Natural killer cell treated with Interleukin-12 subunit alpha and Interleukin-12 subunit beta and Interleukin-15 and Interleukin-18, amount 100 ng/mL, for 72 hours (primary cell): Measurements from ENCODE around the gene CIDEC. TPM values are rescaled to one million over a fixed set of nuclear protein-coding genes. Genes with fewer than 3 reads are reported as not detected.
"Not testable (repeated sequence)": the region's sequence is repeated elsewhere in the genome, so short reads cannot be mapped to it uniquely, and the experiment has no call there.

Experiments
- ATAC-seq, 2 donors: fragments of 150-1000 bp; cut with Tn5 transposase in 1 of 2; sonication (Bioruptor Pico), chemical (Tn5 transposase) in 1 of 2; 2 replicates each; pipeline ENCODE4 v1.10.0; 2021
- DNase-seq: peaks from one replicate; pipeline ENCODE4 v3.0.0; 2022; ENCODE audit warnings: low spot score
- H3K27ac Mint-ChIP-seq, 2 donors: 1 replicate in 1 of 2; 2 replicates in 1 of 2; pipeline ENCODE4 v1.8.0; 2022; ENCODE audit warnings: mixed read lengths in 2 of 2, mild to moderate bottlenecking in 1 of 2, moderate library complexity in 1 of 2
- H3K27me3 Mint-ChIP-seq, 2 donors: 1 replicate in 1 of 2; 2 replicates in 1 of 2; pipeline ENCODE4 v1.8.0; 2022; ENCODE audit warnings: mixed read lengths in 2 of 2
- H3K36me3 Mint-ChIP-seq: one replicate; pipeline ENCODE4 v1.8.0; 2022; ENCODE audit warnings: mixed read lengths
- H3K4me1 Mint-ChIP-seq, 2 donors: 1 replicate in 1 of 2; 2 replicates in 1 of 2; pipeline ENCODE4 v1.8.0; 2022; ENCODE audit warnings: low read depth in 2 of 2, mixed read lengths in 2 of 2, mild to moderate bottlenecking in 1 of 2
- H3K4me3 Mint-ChIP-seq: one replicate; pipeline ENCODE4 v1.8.0; 2022; ENCODE audit warnings: mixed read lengths
- H3K9me3 Mint-ChIP-seq: 2 replicates; pipeline ENCODE4 v1.8.0; 2022; ENCODE audit warnings: mixed read lengths
- total RNA-seq, 2 donors: library from RNA; stranded (reverse); gene quantifications; one replicate each; pipeline ENCODE4 v1.2.3, GENCODE V29; 2022

The CIDEC gene
- total RNA-seq, 2 donors from 2014 or later = not detected

DNA sequence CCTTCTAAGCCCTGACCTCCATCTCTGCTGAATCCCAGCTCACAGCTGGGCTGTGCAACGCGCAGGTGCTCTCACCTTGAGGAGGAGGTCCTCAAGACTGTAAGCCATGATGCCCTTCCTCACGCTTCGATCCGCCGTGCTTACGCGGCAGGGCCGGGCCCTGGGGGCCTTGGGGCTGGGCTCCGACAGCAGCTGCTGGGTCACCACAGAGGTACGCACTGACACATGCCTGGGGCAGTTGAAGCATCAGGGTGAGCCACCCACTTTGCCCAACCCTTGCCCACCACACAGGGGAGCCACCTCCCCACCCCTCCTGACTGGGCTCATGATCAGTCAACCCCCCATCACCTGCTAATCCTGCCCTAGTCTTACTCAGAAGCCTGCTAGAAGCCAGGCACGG, 3.1 kb downstream of the CIDEC start:
- Mint-ChIP-seq H3K9me3 (no peaks in the 10 kb centered on the region), H3K4me3 (no peak overlapping the region), H3K36me3 (no peaks in the 10 kb centered on the region), H3K27ac (no peak overlapping the region), H3K27me3 (no peaks in the 10 kb centered on the region), H3K4me1 (no peaks in the 10 kb centered on the region)
- peak in 1 of 2 donors; percentile 36 for ATAC-seq
- no peak for DNase-seq

DNA sequence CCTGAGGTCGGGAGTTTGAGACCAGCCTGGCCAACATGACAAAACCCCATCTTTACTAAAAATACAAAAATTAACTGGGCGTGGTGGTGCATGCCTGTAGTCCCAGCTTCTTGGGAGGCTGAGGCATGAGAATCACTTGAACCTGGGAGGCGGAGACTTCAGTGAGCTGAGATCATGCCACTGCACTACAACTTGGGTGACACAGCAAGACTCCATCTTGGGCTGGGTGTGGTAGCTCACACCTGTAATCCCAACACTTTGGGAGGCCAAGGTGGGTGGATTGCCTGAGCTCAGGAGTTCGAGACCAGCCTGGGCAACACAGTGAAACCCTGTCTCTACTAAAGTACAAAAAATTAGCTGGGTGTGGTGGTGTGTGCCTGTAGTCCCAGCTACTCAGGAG, 3.8 kb downstream of the CIDEC start:
- H3K27ac Mint-ChIP-seq, H3K36me3 Mint-ChIP-seq, H3K9me3 Mint-ChIP-seq, ATAC-seq, H3K4me1 Mint-ChIP-seq, DNase-seq, H3K4me3 Mint-ChIP-seq, H3K27me3 Mint-ChIP-seq: not testable (repeated sequence)

DNA sequence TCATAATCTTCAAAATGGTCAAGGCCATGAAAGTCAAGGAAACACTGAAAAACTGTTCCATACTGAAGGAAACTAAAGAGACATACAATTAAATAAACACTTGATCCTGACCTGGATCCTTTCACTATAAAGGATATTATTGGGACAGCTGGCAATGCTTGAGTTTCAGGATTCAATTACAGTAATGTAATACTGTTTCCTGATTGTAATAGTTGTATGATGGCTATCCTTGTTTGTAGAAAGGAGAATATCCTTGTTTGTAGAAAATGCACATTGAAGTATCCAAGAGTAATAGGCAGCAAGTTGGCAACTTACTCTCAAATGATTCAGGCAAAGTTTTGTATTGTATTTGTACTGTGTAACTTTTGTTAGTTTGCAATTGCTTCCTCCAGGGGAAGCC, 4.6 kb downstream of the CIDEC start:
- Mint-ChIP-seq H3K36me3 (no peaks in the 10 kb centered on the region), H3K27ac (no peak overlapping the region), H3K9me3 (no peaks in the 10 kb centered on the region), H3K4me3 (no peak overlapping the region), H3K27me3 (no peaks in the 10 kb centered on the region), H3K4me1 (no peaks in the 10 kb centered on the region)
- DNase-seq = no peak
- ATAC-seq = no peak

DNA sequence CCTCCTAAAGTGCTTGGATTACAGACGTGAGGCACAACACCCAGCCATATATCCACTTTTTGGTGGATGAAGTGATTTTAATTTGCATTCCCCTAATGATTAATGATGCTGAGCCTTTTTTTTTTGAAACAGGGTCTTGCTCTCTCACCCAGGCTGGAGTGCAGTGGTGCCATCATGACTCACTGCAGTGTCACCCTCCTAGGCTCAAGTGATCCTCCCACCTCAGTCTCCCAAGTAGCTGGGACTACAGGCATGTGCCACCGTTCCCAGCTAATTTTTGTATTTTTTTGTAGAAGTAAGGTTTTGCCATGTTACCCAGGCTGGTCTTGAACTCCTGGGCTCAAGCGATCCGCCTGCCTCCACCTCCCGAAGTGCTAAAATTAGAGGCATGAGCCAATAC, 8.0 kb downstream of the CIDEC start:
- ATAC-seq, H3K4me3 Mint-ChIP-seq, H3K4me1 Mint-ChIP-seq, DNase-seq, H3K27me3 Mint-ChIP-seq, H3K9me3 Mint-ChIP-seq, H3K36me3 Mint-ChIP-seq, H3K27ac Mint-ChIP-seq: not testable (repeated sequence)

DNA sequence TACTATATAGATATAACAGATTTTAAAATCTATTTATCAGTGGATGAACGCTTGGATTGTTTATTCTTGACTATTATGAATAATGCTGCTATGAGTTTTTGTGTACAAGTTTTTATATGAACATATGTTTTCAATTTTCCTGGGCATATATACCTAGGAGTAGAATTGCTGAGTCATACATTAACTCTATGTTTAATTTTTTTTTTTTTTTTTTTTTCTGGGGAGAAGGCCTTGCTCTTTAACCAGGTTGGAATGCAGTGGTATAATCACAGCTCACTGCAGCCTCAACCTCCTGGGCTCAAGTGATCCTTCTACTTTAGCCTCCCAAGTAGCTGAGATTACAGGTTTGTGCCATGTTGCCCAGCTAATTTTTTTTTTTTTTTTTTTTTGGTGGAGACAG, 9.1 kb downstream of the CIDEC start:
- no peaks in the 10 kb centered on the region for H3K4me1 Mint-ChIP-seq
- no peak overlapping the region for H3K27ac Mint-ChIP-seq
- ATAC-seq (no peak), DNase-seq (no peak)
- H3K36me3 Mint-ChIP-seq = no peaks in the 10 kb centered on the region
- no peaks in the 10 kb centered on the region for H3K9me3 Mint-ChIP-seq
- H3K4me3 Mint-ChIP-seq = no peak overlapping the region
- H3K27me3 Mint-ChIP-seq = no peaks in the 10 kb centered on the region

DNA sequence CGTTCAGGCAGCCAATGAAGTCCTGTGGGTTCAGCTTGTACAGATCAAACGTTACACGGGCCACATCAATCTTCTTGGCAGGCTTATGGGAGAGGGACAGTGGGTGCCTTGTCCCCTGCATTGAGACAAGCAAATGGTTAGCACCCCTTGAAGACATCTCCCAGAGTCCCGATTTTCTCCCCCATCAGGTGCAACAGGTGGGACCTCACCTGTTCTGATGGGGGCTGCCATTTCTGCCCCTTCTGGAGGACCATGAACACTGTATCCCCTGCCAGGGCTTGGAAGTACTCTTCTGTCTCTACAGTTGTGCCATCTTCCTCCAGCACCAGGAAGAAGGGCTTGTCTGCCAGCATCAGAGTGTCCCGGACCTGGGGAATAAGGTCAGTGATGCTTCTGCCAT, 10.1 kb downstream of the CIDEC start:
- no peaks in the 10 kb centered on the region for H3K36me3 Mint-ChIP-seq
- H3K27me3 Mint-ChIP-seq = no peaks in the 10 kb centered on the region

DNA sequence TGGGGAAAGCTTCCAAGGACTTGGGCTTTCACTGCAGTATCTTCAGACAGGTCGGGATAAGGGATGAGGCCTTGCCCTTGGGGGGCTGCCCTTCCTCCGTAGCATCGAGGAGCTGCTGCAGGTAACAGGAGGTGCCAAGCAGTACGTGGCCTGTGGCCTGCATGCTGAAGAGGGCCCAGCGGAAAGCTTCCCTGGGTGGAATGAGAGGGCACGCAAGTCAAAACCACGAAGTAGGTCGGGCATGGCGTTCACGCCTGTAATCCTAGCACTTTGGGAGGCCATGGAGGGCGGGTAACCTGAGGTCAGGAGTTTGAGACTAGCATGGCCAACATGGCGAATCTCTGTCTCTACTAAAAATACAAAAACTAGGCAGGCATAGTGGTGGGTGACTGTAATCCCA, 12.9 kb downstream of the CIDEC start:
- ATAC-seq (no peak), DNase-seq (no peak)
- Mint-ChIP-seq H3K36me3 (no peaks in the 10 kb centered on the region), H3K4me1 (peaks cover 0 to 3% of the 10 kb centered on the region in 2 donors), H3K27me3 (no peaks in the 10 kb centered on the region), H3K4me3 (no peak overlapping the region), H3K9me3 (no peaks in the 10 kb centered on the region), H3K27ac (no peak overlapping the region)

More for the DNA sequence above, 10.1 kb downstream of the CIDEC start:
- ATAC-seq (no peak), DNase-seq (no peak)
- H3K4me3 Mint-ChIP-seq = no peak overlapping the region
- H3K4me1 Mint-ChIP-seq = no peaks in the 10 kb centered on the region
- H3K27ac Mint-ChIP-seq = no peak overlapping the region
- no peaks in the 10 kb centered on the region for H3K9me3 Mint-ChIP-seq

DNA sequence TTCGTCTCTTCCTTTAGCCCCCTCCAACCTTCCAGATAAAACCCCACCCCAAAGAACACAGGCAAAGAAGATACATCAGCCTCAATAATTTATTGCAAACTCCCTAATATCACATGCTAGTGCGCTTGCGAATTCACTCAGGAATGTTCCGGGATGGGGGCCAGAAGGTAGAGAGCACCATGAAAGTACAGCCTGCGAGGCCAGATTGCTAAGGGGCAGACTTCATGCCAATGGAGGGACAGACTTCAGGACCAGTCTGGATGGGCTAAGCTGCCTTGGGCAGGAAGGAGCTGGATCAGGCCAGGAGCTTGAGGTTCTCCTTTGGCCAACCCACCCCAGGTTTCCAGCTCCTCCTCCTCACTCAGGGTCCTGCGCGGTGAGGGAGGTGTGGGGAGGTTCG, 13.4 kb downstream of the CIDEC start:
- Mint-ChIP-seq H3K9me3 (no peaks in the 10 kb centered on the region), H3K27me3 (no peaks in the 10 kb centered on the region), H3K27ac (no peak overlapping the region), H3K36me3 (no peaks in the 10 kb centered on the region), H3K4me1 (peaks cover 0 to 8% of the 10 kb centered on the region in 2 donors), H3K4me3 (no peak overlapping the region)
- no peak for ATAC-seq
- DNase-seq = no peak

DNA sequence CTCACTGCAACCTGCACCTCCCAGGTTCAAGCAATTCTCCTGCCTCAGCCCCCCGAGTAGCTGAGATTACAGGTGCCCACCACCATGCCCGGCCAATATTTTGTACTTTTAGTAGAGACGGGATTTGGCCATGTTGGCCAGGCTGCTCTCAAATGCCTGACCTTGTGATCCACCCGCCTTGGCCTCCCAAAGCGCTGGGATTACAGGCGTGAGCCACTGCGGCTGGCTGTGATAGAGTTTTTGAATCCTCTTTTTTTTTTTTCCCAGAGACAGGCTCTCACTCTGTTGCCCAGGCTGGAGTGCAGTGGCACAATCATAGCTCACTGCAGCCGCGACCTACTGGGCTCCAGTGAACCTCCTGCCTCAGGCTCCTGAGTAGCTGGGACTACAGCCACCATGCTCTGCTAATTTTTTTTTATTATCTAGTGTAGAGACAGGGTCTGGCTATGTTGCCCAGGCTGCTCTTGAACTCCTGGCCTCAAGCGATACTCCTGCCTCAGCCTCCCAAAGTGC, 14.9 kb downstream of the CIDEC start:
- not testable (repeated sequence) for H3K27ac Mint-ChIP-seq, H3K36me3 Mint-ChIP-seq, ATAC-seq, DNase-seq, H3K4me3 Mint-ChIP-seq, H3K9me3 Mint-ChIP-seq, H3K27me3 Mint-ChIP-seq
- H3K4me1 Mint-ChIP-seq = peaks cover 0 to 10% of the 10 kb centered on the region in 2 donors

DNA sequence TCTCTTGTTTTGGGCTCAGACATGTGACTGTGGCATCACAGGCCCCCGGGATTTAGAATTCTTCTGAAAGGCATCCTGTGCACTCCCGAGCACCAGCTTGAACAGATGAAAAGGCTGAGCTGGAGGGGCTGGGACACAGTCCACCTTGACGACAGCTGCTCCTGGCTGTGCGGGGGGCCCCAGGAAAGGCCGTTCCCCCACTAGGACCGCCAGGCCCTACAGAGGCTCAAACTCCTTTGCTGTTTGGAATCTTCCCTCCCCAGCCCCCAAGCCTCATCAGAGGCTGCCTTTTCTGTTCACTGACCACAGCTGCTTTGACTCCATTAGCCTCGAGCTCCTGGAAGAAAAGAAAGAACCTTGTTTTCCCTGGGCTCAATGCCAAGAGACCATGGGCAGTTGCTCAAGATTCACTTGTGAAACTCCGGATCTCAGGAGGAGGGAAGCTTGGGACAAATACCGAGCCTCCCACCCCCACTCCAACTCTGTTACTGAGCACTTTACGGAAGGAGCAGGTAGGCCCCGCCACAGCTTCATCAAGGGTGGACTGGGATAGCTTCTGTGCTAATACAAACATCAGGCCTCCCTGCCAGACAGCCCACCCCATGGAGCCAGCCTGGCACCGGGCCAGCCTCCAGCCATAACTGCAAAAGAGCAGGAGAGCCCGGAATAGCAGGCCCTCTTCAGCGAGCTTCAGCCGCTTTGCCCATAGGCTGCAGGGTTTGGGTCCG, 15.7 kb downstream of the CIDEC start:
- Mint-ChIP-seq H3K4me1 (peaks cover 0 to 13% of the 10 kb centered on the region in 2 donors), H3K27me3 (no peaks in the 10 kb centered on the region), H3K36me3 (no peaks in the 10 kb centered on the region), H3K4me3 (no peak overlapping the region), H3K9me3 (no peaks in the 10 kb centered on the region), H3K27ac (no peak overlapping the region)
- ATAC-seq (no peak), DNase-seq (no peak)

DNA sequence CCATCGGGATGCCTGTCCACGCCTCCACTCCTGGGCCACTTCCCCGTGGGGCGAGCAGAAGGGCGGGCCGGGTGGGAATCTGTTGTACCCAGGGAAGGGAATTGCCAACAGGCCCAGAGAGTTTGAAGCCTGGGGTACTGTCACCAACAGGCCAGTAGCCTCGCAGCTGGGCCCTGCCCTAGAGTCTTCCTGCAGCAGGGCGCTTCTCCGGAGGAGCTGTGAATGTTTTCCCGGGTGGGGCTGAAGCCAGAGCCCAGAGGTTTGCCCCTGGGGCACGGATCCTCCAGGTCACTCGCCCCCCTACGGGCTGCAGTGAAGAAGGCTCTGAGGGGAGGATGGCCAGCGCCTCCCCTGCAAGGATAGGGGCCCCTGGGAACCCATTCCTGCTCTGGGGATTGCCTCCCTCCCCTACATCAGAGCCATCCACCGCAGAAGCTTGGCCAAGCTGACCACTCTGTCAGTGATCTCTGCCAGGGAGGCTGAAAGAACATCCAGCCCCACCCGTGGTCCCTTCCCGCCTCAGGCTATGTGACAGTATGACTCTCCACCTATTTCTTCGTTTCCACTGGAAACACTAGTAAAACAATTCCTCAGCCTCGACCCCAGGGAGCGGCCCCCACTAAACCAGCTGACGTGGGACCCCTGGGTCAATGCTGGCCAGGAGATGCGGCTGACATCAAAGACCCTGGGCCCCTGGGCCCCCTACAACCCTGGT, 16.8 kb downstream of the CIDEC start:
- H3K27ac Mint-ChIP-seq = no peak overlapping the region
- no peaks in the 10 kb centered on the region for H3K27me3 Mint-ChIP-seq
- DNase-seq (no peak), ATAC-seq (no peak)
- H3K9me3 Mint-ChIP-seq = no peaks in the 10 kb centered on the region
- H3K36me3 Mint-ChIP-seq = no peaks in the 10 kb centered on the region
- no peak overlapping the region for H3K4me3 Mint-ChIP-seq
- peaks cover 8 to 24% of the 10 kb centered on the region in 2 donors for H3K4me1 Mint-ChIP-seq

DNA sequence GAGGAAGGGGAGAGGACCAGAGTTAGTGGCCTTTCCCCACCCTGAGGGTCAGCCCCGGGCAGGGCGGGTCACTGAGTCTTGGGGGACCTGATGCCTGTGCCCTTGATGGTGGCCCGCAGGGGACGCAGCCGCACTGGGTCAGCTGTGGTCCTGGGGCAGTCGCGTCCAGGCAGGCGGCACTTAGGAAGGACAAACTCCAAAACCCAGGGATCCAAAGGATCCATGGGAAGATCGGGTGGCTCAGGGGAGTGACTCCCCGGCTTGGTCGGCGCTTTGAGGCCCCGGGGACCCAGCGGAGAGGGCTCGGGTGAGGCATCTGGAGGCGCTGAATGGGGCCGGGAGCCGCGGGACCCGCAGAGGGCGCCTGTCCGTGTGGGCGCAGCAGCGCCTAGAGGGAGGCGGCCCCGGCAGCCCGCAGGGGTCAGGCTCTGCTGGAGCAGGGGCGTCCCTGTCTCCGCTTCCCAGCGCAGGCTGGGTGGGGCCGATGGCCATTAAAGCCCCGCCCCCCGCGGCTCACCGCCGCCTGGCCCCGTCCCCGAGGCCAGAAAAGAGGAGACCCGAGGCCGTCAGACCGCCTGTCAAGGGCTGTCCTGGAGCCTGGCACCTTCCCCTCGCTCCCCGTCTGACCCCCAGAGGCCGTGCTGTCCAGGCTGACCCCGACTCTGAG, 17.5 kb downstream of the CIDEC start:
- Mint-ChIP-seq H3K4me3 (peak overlapping the region; percentile 33), H3K27ac (peak overlapping the region; percentile 43 to 75), H3K36me3 (no peaks in the 10 kb centered on the region), H3K9me3 (no peaks in the 10 kb centered on the region), H3K4me1 (peaks cover 8 to 24% of the 10 kb centered on the region in 2 donors), H3K27me3 (no peaks in the 10 kb centered on the region)
- DNase-seq (peak; percentile 73), ATAC-seq (peak; percentile 86 to 90)

DNA sequence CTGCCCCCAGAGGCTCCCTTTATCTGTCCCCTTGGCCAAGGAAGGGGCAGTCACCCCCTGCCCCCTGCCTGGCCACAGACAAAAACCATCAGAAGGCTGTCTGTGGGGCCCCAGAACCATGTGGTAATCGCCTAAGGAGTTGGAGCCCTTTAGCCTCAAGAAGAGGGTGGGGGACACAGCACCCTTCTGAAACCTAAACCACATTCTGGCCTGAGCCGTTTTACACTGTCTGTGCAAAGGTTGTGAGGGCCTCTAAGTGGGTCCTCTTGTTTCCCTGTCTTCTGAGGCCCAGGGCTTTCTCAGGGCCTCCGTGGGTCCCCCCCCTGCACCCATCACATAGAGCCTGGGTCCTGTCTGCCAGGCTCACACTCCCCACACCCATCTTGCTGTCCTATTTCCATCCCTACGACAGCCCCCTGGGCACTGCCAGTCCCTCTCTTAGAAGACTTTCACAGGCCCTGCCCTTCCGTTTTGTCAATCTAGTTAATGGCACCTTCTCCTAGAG, 18.4 kb downstream of the CIDEC start:
- Mint-ChIP-seq H3K27me3 (no peaks in the 10 kb centered on the region), H3K27ac (peak overlapping the region; percentile 43 to 75), H3K4me1 (peaks cover 8 to 28% of the 10 kb centered on the region in 2 donors), H3K36me3 (no peaks in the 10 kb centered on the region), H3K9me3 (no peaks in the 10 kb centered on the region), H3K4me3 (peak overlapping the region; percentile 33)
- DNase-seq = no peak
- no peak for ATAC-seq

DNA sequence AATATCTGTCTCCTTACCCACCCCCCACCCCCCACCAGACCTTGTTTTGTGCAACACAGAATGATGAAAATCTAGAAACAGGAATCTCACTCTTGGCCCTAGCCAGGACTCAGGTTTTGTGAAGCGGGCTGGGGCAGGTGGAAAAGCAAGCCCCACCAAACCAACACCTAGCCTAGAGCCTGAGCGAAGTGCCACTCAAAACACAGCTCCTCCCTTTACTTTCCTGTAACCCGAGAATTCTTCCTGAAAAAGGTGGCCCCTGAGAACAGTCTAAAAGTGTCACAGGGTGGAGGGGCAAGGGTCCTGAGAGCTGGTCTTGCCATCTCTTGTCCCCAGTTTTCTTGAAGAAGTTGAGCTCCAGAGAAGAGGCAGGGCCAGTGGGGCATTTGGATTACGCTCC, 18.9 kb downstream of the CIDEC start:
- ATAC-seq (no peak), DNase-seq (no peak)
- Mint-ChIP-seq H3K9me3 (no peaks in the 10 kb centered on the region), H3K4me1 (peaks cover 10 to 33% of the 10 kb centered on the region in 2 donors), H3K36me3 (no peaks in the 10 kb centered on the region), H3K27ac (peak overlapping the region in 1 of 2 donors; percentile 75), H3K4me3 (no peak overlapping the region), H3K27me3 (no peaks in the 10 kb centered on the region)
